Endodermal cell (in vitro differentiated cells): Measurements from ENCODE around the gene ADGRD1. TPM values are rescaled to one million over a fixed set of nuclear protein-coding genes. Genes with fewer than 3 reads are reported as not detected.

Source experiments
- DNase-seq: peaks from one replicate; pipeline ENCODE4 v3.0.0-alpha.2; 2017
- H3K27ac ChIP-seq: 2 replicates; pipeline ENCODE4 v1.5.1; 2013; ENCODE audit warnings: mild to moderate bottlenecking, low read depth, low read length, moderate library complexity
- H3K27me3 ChIP-seq: 2 replicates; pipeline ENCODE4 v1.6.1; 2013; ENCODE audit warnings: mild to moderate bottlenecking, low read length, moderate library complexity; ENCODE audit not compliant: insufficient read depth, control insufficient read depth, poor library complexity, severe bottlenecking
- H3K36me3 ChIP-seq: 2 replicates; pipeline ENCODE4 v1.7.0; 2013; ENCODE audit warnings: mild to moderate bottlenecking, low read length, moderate library complexity; ENCODE audit not compliant: control insufficient read depth, insufficient read depth
- H3K4me1 ChIP-seq: one replicate; pipeline ENCODE4 v1.7.0; 2013; ENCODE audit warnings: low read length; ENCODE audit not compliant: control insufficient read depth, insufficient read depth
- H3K4me3 ChIP-seq: 2 replicates; pipeline ENCODE4 v1.5.1; 2013; ENCODE audit warnings: mild to moderate bottlenecking, low read length, moderate library complexity
- H3K9ac ChIP-seq: 2 replicates; pipeline ENCODE4 v1.6.1; 2013; ENCODE audit warnings: mild to moderate bottlenecking, low read length, moderate library complexity; ENCODE audit not compliant: poor library complexity, severe bottlenecking; ENCODE audit errors: extremely low read depth
- H3K9me3 ChIP-seq: 2 replicates; pipeline ENCODE4 v1.6.1; 2013; ENCODE audit warnings: mild to moderate bottlenecking, low read length, moderate library complexity; ENCODE audit not compliant: control insufficient read depth
- H3K27ac Mint-ChIP-seq: 2 replicates; pipeline ENCODE4 v1.8.0; 2020; ENCODE audit warnings: mixed read lengths
- H3K27me3 Mint-ChIP-seq: 2 replicates; pipeline ENCODE4 v1.8.0; 2021; ENCODE audit warnings: mild to moderate bottlenecking, mixed read lengths; ENCODE audit not compliant: insufficient read depth
- H3K36me3 Mint-ChIP-seq: 2 replicates; pipeline ENCODE4 v1.8.0; 2020; ENCODE audit warnings: low read depth, mixed read lengths
- H3K4me1 Mint-ChIP-seq: 2 replicates; pipeline ENCODE4 v1.8.0; 2020; ENCODE audit warnings: mixed read lengths
- H3K4me3 Mint-ChIP-seq: 2 replicates; pipeline ENCODE4 v1.8.0; 2020; ENCODE audit warnings: mild to moderate bottlenecking, moderate library complexity, mixed read lengths
- H3K9me3 Mint-ChIP-seq: 2 replicates; pipeline ENCODE4 v1.8.0; 2020; ENCODE audit warnings: mild to moderate bottlenecking, mixed read lengths
- WGBS, 2 experiments: methylation state at CpG; one replicate each; pipeline versions ENCODE4 v1.1.5 to v1.1.7; 2013; ENCODE audit warnings: missing lambda C conversion rate in 2 of 2, mixed read lengths in 1 of 2; ENCODE audit not compliant: insufficient coverage in 1 of 2, insufficient read length in 1 of 2; 5-methylcytosine and 5-hydroxymethylcytosine counted together
- total RNA-seq, 2 donors: library from RNA; stranded (reverse); fragmentation: NEBNext Ultra II Directional in 1 of 2; extraction: Animal tissue kit (Norgen Biotek cat#: 25700) in 1 of 2; gene quantifications; 2 replicates in 1 of 2; 3 replicates in 1 of 2; pipeline ENCODE4 v1.2.1, GENCODE V29; 2021
- TF ChIP-seq, protein P1 (sequence below): fragments of 200-600 bp; sonication (generic); conservative IDR thresholded peaks from 2 replicates; pipeline ENCODE4 v1.5.0; 2021; ENCODE audit warnings: antibody characterized with exemption, mild to moderate bottlenecking

Gene ADGRD1
- total RNA-seq, 2 donors from 2014 or later, result 1.3 to 2.9 TPM

DNA sequence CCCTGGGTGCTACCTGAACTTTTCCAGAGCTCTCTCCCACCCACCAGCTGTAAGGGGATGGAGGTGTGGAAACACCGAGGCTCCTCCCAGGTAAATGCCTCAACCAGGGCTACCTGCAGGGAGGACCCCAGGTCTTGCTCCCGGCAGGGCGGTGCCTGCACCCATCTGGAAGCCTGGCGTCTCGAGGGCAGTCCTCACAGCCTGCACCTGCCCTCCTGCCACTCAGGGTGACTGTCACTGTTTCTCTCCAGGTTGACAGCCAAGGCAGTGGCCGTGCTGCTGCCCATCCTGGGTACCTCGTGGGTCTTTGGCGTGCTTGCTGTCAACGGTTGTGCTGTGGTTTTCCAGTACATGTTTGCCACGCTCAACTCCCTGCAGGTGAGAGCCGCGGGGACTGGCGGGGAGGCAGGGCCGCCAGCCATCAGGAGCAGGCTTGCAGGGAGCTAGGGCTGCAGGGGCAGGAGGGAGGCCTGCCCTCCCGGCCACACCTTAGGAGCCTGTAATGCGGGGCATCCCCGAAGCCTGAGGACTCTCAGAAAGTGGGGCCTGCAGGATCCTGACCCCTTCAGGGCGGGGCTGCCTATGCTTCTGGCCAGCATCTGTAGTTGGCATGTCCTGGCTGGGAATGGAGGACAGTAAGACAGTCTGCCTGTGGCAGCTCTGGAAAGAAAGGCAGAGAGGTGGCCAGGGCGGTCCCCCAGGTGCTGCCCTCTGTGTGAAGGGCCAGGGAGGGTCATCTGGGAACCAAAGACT, 182.3 kb downstream of the ADGRD1 start:
- Mint-ChIP-seq H3K9me3 (no peaks in the 10 kb centered on the region), H3K4me1 (peaks cover 4% of the 10 kb centered on the region), H3K27ac (no peak overlapping the region), H3K27me3 (peaks cover 15% of the 10 kb centered on the region), H3K4me3 (no peak overlapping the region), H3K36me3 (no peaks in the 10 kb centered on the region)
- H3K27ac ChIP-seq, result no peak overlapping the region
- H3K4me3 ChIP-seq, result no peak overlapping the region
- no peak for DNase-seq
- TF ChIP-seq, protein P1, sequence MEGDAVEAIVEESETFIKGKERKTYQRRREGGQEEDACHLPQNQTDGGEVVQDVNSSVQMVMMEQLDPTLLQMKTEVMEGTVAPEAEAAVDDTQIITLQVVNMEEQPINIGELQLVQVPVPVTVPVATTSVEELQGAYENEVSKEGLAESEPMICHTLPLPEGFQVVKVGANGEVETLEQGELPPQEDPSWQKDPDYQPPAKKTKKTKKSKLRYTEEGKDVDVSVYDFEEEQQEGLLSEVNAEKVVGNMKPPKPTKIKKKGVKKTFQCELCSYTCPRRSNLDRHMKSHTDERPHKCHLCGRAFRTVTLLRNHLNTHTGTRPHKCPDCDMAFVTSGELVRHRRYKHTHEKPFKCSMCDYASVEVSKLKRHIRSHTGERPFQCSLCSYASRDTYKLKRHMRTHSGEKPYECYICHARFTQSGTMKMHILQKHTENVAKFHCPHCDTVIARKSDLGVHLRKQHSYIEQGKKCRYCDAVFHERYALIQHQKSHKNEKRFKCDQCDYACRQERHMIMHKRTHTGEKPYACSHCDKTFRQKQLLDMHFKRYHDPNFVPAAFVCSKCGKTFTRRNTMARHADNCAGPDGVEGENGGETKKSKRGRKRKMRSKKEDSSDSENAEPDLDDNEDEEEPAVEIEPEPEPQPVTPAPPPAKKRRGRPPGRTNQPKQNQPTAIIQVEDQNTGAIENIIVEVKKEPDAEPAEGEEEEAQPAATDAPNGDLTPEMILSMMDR, result no peak
- no peaks in the 10 kb centered on the region for H3K4me1 ChIP-seq
- WGBS, 2 experiments, result 89 to 92% methylated on average over 4 to 19 of the region's 19 CpGs
- H3K9ac ChIP-seq, result no peak overlapping the region
- no peaks in the 10 kb centered on the region for H3K9me3 ChIP-seq
- H3K36me3 ChIP-seq, result no peaks in the 10 kb centered on the region
- H3K27me3 ChIP-seq, result no peaks in the 10 kb centered on the region

DNA sequence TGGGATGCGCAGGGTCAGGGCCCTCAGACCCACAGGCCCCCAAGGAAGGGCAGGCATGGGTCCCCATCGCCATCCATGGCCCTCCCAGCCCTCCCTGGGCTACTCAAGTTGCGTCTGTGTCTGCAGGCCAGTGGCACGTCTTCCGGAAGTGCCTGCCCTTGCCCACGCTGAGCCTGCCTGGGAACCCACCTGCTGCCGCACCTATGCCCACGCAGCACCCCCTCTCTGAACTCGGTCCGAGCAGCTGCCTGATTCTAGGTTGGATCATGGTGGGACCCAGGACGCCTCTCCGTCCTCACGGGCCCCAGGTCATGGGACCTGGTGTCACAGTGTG, 182.8 kb downstream of the ADGRD1 start:
- no peaks in the 10 kb centered on the region for H3K27me3 ChIP-seq
- TF ChIP-seq, protein P1, result no peak
- H3K9me3 ChIP-seq, result no peaks in the 10 kb centered on the region
- no peak overlapping the region for H3K9ac ChIP-seq
- no peaks in the 10 kb centered on the region for H3K9me3 Mint-ChIP-seq
- no peak overlapping the region for H3K4me3 Mint-ChIP-seq
- H3K27ac ChIP-seq, result no peak overlapping the region
- no peak overlapping the region for H3K27ac Mint-ChIP-seq
- no peak overlapping the region for H3K4me3 ChIP-seq
- H3K4me1 ChIP-seq, result no peaks in the 10 kb centered on the region
- H3K36me3 Mint-ChIP-seq, result no peaks in the 10 kb centered on the region
- peaks cover 15% of the 10 kb centered on the region for H3K27me3 Mint-ChIP-seq
- no peaks in the 10 kb centered on the region for H3K36me3 ChIP-seq
- H3K4me1 Mint-ChIP-seq, result peaks cover 4% of the 10 kb centered on the region
- 91 to 98% methylated on average over 9 to 13 of the region's 13 CpGs for WGBS, 2 experiments
- DNase-seq, result no peak

DNA sequence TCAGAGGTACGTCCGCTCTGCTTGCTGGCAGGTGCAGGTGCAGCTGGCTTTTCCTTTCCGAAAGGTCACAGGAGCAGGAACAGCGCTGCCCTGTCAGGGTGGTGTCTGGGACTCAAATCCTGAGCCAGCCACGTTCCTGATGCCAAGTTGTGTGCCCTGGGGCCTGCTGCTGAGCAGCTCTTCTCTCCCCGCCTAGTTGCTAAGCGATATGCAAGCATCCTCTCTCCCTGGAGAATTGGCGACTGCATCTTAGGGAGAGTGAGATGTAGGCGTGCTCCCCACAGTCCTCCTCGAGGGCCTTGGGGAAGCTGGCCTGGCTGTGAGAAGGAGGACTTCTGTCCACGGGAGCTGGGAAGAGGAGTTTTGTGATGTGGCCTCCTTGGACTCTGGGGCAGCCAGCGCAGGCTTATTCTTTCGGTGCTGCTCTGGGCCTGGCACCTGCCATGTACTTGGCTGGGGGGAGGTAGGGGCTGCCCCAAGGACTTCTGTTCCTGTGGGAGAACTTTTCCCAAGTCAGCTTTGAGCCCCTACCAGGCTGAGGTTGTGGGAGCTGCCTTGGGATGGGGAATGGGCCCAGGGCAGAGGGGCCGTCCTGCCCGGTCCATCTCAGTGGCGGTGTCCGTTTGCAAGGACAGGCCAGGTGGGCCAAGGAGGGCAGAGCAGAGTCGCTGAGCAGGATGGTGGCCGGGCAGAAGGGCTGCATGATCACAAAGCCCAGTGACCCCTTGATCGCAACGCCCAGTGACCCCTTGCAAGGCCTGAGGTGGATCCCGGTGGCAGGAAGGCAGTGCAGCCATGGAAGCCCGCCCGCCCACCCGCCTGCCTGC, 183.5 kb downstream of the ADGRD1 start:
- DNase-seq, result peak; percentile 47
- H3K27me3 Mint-ChIP-seq, result peaks cover 15% of the 10 kb centered on the region
- TF ChIP-seq, protein P1, result no peak
- no peak overlapping the region for H3K27ac Mint-ChIP-seq
- H3K36me3 Mint-ChIP-seq, result no peaks in the 10 kb centered on the region
- H3K9me3 Mint-ChIP-seq, result no peaks in the 10 kb centered on the region
- no peak overlapping the region for H3K4me3 ChIP-seq
- H3K27ac ChIP-seq, result no peak overlapping the region
- H3K4me1 ChIP-seq, result no peaks in the 10 kb centered on the region
- H3K9ac ChIP-seq, result no peak overlapping the region
- no peaks in the 10 kb centered on the region for H3K9me3 ChIP-seq
- no peaks in the 10 kb centered on the region for H3K36me3 ChIP-seq
- no peak overlapping the region for H3K4me3 Mint-ChIP-seq
- 89% methylated on average over 15 to 23 of the region's 25 CpGs for WGBS, 2 experiments
- no peaks in the 10 kb centered on the region for H3K27me3 ChIP-seq
- H3K4me1 Mint-ChIP-seq, result peaks cover 4% of the 10 kb centered on the region
